Middle frontal gyrus (tissue), 1 donor: Measurements from ENCODE around the gene ZCCHC2.

Experiments
- DNase-seq: peaks from one replicate; pipeline ENCODE4 v3.0.0-alpha.2; 2015; ENCODE audit warnings: low spot score; ENCODE audit errors: extremely low spot score

The ZCCHC2 gene

GRCh38 chr18:62537946-62538345, 15.1 kb downstream of the ZCCHC2 start:
- no peak for DNase-seq

GRCh38 chr18:62538881-62539280, 16.1 kb downstream of the ZCCHC2 start:
- DNase-seq: no peak

GRCh38 chr18:62539284-62540165, 16.7 kb downstream of the ZCCHC2 start:
- no peak for DNase-seq

- no peak for DNase-seq
These were observed 20.2 kb downstream of the ZCCHC2 start for GRCh38 chr18:62543021-62543420.

GRCh38 chr18:62545098-62545497, 22.3 kb downstream of the ZCCHC2 start:
- DNase-seq: no peak

GRCh38 chr18:62549755-62550154, 26.9 kb downstream of the ZCCHC2 start:
- no peak for DNase-seq

- no peak for DNase-seq
These were observed 27.9 kb downstream of the ZCCHC2 start for GRCh38 chr18:62550746-62551145.

- no peak for DNase-seq
These were observed 29.2 kb downstream of the ZCCHC2 start for GRCh38 chr18:62551972-62552513.

- DNase-seq: no peak
These were observed 31.4 kb downstream of the ZCCHC2 start for GRCh38 chr18:62554061-62554815.

GRCh38 chr18:62555135-62555534, 32.3 kb downstream of the ZCCHC2 start:
- no peak for DNase-seq

- no peak for DNase-seq
These were observed 33.6 kb downstream of the ZCCHC2 start for GRCh38 chr18:62556397-62556796.

GRCh38 chr18:62558015-62558663, 35.3 kb downstream of the ZCCHC2 start:
- no peak for DNase-seq

GRCh38 chr18:62564044-62564443, 41.2 kb downstream of the ZCCHC2 start:
- DNase-seq: no peak

- DNase-seq: no peak
These were observed 43.4 kb downstream of the ZCCHC2 start for GRCh38 chr18:62566199-62566598.

GRCh38 chr18:62566818-62567217, 44.0 kb downstream of the ZCCHC2 start:
- DNase-seq: no peak

- no peak for DNase-seq
These were observed 46.3 kb downstream of the ZCCHC2 start for GRCh38 chr18:62569081-62569655.

- DNase-seq: no peak
These were observed 48.2 kb downstream of the ZCCHC2 start for GRCh38 chr18:62571037-62571436.

GRCh38 chr18:62571648-62572047, 48.8 kb downstream of the ZCCHC2 start:
- DNase-seq: no peak

GRCh38 chr18:62572456-62572855, 49.6 kb downstream of the ZCCHC2 start:
- no peak for DNase-seq

GRCh38 chr18:62574776-62575175, 52.0 kb downstream of the ZCCHC2 start:
- DNase-seq: no peak

GRCh38 chr18:62576271-62576670, 53.4 kb downstream of the ZCCHC2 start:
- no peak for DNase-seq
